ENCODE results near the gene METTL18.

METTL18 gene

DNA sequence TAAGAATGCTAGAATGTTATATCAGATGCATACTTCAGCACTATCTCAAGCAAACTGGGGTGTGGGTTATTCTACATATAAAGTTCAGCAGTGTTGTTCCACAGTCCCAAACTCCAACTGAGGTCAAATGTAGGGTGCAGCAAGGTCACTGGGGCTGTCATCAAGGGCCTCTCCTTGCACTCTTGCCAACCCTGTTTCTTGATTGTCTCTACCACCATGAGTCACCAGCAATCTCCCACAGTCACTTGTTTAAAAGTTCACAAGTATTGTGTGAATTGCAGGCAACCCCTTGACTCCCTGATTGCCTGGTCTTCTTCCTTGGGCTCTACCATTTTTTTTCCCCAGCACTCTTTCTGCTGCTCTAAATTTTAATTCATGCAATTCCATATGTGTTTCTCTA lies 10.6 kb downstream of the METTL18 start:
- no peak for DNase-seq

DNA sequence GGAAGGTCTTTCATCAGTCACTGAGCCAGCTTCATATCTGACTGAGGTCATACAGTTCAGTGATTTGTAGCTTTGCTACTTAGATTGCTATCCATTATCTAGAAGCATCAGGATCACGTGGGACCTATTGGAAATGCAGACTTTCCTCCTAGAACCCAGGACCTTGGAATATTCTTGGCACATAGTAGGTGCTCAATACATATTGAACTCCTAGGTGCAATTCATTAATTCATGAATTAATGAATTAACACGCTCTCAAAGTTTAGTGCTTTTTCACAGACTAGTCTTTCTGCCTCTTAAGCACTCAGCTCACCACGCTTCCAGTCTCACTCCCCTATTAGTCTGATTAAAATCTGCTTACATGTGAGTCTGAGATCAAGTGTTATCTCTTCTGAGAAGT lies 12.1 kb downstream of the METTL18 start:
- no peak for DNase-seq

DNA sequence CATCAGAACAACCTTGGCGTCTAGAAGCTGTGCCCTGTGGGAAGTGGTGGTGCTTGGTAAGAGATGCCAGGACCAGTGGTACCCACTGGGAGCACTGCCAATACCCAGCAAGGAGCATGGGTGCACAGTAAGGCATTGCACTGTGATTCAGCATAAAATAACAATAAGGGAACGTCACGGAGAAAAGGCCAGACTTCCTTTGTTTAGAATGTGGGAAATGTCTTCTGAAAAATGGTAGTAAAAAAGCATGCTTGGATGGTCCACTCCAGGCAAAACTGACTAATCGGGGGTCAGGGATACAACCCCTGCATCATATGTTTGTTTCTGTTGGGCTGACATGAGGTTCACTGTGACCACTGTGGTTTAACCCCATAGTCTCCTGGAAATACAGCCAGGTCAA lies 14.7 kb downstream of the METTL18 start:
- no peak for DNase-seq

DNA sequence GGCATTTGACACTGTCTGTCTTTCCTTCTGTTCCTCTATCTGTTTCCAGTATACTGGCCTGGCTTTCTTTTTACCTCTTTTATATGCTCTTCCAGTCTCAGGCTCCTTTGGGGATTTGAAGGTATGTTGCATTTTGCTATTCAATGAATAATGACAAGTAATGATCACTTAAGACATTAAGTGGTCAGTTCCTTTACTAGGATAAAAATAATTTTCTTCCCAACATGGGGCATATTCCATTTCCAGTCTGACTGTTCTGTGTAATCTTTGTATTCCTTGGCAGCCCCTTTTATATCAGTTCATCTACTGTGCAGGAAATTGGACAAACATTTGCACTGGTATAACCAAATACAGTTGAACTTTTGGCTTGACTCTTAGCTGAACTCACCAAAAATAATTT lies 15.6 kb downstream of the METTL18 start:
- no peak for DNase-seq

DNA sequence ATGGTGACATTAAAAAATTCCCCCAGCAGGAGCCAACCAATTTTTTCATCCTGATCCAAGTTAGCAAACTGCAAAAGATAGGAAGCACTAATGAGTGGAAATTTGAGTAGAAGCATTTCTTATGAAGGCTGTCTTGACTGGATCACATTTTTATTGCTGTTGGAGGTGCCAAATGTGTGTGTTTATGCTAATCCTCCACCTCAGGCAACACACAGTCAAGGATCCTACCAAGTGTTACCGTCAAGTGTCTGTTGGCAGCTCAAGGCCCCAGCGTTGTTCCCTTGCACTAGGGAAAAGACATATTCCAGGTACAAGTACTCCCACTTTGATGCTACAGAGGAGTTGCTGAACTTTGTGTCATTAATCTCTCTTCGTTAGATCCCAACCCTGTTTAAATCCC lies 18.3 kb downstream of the METTL18 start:
- no peak for DNase-seq

DNA sequence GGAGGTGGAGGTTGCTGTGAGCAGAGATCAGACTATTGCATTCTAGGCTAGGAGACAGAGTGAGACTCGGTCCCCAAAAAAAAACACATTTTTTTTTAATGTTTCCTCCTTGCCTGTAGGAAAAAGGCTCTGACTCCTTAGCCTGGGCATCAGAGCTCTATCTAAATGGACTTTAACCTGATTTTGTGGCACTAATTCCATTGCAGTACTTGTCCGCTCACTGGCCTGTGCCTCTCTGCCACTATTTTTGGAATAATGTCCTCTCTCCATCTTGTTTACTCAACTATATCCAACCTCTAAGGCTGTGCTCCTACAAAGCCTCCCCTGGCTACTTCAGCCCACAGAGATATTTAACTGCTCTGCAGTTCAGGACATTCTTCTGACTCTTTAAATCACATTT lies 26.5 kb downstream of the METTL18 start:
- DNase-seq = no peak

DNA sequence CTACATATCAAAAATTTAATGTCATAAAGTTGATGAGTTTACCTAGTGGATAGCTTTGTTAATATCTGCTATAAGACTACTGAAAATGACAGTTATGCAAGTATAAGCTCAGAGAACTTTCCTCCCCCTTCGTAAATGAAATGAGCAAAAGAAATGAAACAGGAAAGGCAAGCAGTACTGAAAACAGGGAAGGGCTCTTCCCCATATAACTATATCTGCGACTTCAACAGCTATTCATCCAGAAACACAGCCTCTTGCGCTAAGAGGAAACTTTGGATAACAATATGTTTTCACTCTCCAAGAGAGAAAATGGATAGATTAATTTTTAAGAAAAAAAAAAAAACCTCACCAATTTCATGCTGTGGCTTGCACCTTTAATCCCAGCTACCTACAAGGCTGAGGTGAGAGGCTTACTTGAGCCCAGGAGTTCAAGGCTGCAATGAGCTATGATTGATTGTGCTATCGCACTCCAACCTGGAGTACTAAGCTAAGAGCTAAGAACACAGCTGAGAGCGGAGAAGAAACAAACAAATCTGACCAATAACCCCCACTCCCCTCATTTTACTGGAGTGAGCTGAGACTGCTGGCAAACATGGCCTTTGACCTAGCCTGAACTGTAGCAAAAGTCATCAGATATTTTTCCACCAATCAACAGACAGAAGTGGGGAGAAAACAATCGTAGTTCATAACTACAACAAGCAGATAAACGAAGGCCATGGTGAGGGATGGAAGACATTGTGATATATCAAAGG lies 29.0 kb downstream of the METTL18 start:
- DNase-seq = no peak

DNA sequence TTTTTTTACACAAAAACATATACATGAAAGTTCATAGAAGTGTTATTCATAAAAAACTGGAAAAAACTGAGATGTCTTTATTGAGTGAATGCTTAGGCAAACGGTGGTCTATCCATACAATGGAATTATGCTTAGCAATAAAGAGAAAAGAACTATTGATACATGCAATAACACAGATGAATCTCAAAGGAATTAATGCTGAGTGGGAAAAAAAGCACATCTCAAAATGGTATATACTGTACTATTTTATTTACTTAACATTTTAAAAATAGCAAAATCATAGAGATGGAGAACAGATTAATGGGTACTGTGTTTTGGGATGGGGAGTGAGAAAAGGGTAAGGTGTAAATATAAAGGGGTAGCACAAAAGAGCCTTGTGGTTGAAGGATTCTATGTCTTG lies 29.8 kb downstream of the METTL18 start:
- no peak for DNase-seq

DNA sequence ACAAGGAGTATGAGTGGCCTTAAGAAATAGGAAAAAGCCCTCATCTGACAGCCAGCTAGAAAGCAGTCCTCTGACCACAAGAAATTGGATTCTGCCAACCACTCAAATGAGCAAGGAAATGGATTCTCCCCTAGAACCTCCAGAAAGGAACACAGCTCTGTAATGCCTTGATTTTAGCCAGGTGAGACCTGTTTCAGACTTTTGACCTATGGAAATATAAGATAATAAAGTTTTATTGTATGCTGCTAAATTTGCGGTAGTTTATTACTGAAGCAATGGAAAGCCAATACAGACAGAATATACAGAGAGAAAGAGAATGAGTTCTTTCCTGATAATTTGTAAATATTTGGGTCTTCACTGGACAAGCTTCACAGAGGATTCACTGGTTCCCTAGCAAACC lies 32.0 kb downstream of the METTL18 start:
- DNase-seq = no peak

DNA sequence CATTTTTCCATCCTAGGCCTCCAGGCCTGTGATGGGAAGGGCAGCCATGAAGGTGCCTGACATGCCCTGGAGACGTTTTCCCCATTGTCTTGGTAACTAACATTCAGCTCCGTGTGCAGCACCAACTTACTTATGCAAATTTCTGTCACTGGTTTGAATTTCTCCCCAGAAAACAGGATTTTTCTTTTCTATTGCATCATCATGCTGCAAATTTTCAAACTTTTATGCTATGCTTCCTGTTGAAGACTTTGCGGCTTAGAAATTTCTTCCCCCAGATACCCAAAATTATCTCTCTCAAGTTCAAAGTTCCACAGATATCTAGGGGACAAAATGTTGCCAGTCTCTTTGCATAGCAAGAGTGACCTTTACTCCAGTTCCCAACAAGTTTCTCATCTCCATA lies 35.7 kb downstream of the METTL18 start:
- no peak for DNase-seq

DNA sequence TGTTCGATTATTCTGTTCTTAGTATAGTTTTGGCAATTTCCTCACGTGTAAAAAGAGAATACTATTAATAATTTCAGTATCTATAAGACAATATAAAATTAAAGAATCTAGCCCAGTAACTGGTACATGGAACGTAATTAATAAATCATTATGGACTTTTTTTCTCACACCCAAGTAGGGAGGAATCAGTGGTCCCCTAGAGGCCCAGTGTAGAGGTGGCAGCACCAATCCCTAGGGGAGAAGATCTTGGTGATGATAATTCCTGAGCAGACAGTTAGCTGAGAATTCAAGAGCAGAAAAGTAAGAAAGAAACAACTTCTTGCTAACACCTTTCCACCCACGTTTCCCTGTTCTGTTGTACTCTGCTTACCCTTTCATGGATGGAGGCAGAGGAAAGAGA lies 41.2 kb downstream of the METTL18 start:
- DNase-seq = no peak

DNA sequence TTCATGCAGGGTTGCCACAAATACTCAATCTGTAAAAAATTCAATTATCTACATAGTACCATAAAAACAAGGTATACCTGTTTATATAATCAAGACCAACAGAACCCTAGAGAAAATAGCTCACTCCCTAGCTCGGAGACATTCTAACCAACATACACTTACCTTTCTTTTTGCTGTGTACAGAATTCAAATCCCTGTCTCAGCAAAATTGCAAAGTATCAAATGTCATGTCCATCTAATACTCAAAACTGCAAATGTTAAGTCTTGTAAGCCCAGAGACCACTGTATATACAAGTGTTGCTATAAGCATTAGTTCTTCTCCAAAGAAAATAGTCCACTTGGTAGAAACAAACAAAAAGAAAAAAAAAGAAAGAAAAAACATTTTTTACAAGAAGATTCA lies 44.7 kb downstream of the METTL18 start:
- no peak for DNase-seq

DNA sequence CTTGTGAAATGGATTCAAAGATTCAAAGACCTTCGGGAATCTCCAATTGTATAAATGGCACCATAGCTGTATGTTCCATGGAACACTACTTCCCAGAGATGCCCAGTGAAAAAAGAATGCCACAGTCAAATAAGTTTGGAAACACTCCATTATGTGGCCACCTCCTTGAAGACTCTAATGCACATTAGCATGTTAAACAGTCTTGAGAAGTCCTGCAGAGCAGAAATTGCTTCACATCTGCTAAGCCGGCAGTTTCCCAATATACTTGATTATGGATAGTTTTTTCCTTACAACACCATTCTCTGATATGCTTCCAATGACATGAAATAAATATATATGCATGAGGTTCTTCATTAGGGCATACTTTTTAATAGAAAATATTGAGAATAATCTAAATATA lies 48.2 kb downstream of the METTL18 start:
- no peak for DNase-seq

DNA sequence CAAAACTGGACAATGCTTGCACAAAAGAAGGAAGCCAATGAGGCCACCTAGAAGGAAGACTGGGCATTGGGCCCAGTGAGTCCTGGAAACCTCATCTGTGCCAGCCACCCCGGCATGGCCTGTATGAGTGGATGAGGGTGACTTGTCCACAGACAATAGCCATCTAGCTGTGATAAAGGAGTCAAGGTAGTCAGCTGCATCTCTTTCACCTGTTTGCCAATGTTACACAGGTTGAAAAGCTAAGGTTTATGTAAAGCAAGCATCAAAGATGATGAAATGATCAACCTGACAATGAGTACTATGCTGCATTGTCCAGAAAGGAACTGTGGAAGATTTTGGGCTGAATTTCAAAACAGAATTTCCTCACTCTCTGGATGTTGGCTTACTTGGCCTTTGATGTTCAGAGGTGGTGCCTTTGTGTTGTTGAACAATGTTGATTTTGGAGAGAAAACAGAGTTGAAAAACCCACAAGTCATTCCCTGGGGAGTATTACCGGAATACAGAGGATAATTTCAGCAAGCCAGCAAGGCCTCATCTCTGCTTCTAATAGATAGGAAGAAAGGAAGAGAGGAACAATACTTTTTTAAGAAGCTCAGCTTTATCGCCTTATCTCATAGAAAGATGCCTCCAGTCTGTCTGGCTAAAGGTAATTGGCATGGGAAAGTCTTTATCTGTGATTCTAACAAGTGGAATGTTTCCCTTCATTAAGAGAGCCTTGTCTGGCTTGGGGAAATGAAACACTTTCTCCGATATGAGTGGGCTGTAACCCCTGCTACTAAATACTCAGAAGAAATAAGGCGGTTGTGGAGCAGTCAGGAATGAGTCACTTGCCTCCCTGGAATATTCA lies 49.5 kb downstream of the METTL18 start:
- no peak for DNase-seq
